HG02885 (cell line): ENCODE measurements around the gene CACNA1A.

Experiments
- ATAC-seq: cut with Tn5 transposase; IDR thresholded peaks from one replicate; pipeline ENCODE4 v1.9.1; 2021; ENCODE audit warnings: mild to moderate bottlenecking; ENCODE audit not compliant: unreplicated experiment, poor library complexity

Gene CACNA1A

DNA sequence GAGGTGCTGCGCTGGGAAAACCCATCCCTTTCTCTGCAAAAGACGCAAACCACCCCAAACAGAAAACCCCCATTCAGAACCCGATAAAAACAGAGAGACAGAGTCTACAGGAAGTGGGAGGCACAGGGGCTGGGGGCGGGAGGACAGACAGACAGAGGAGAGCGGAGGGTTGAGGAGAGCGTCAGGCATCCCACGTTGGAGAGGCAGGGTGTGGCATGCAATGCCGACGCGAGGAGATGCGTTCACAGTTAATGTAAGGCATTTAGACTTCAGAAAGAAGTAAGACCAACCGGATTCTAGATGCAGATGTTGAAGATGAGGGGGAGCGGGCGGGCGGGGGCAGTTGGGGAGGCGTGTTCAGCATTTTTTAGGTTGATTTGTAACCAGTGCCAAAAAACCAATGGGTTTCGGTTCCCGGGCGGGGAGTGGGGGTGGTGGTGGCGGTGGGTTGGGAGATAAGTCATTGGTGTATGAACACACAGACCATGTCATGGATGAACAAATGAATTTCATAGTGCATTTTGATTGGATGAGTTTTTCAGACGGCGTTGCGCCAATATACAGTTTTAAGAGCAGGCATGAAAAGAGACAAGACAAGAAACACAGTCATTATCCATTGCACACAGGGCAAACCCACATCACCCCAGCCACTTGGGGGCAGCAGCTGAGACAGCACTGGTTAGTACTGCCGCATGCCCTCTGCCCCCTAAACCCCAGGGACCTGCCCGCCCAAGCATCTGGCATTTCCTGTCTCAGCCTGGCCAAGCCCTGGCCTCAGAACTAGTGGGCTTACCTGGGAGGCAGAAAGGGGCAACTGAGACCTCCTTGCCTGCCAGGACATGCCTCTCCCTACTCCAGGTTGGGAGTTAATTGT, 264.8 kb downstream of the CACNA1A start:
- ATAC-seq, result no peak

- ATAC-seq, result no peak
Observed at GRCh38 chr19:13240312-13241022, 265.8 kb downstream of the CACNA1A start.

- no peak for ATAC-seq
Observed at GRCh38 chr19:13238891-13239534, 267.3 kb downstream of the CACNA1A start.

DNA sequence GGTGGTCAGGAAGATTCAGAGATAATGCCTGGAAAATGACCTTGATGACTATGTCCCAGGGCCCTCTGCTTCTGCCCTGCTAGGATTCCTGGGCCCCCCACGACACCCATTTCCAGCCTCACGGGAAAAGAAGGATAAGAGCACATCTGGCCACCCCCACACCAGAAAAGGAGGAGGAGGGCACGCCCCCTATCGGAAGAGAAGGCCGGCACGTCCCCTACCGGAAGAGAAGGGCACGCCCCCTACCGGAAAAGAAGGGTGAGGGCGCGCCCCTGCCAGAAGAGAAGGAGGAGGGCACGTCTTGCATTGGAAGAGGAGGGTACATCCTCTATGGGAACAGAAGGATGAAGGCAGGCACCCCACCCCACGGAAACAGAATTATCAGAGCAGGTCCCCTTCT, 271.8 kb downstream of the CACNA1A start:
- no peak for ATAC-seq

- ATAC-seq, result no peak
Observed at GRCh38 chr19:13231663-13232062, 274.6 kb downstream of the CACNA1A start.

- ATAC-seq, result no peak
Observed at GRCh38 chr19:13229246-13229645, 277.0 kb downstream of the CACNA1A start.

DNA sequence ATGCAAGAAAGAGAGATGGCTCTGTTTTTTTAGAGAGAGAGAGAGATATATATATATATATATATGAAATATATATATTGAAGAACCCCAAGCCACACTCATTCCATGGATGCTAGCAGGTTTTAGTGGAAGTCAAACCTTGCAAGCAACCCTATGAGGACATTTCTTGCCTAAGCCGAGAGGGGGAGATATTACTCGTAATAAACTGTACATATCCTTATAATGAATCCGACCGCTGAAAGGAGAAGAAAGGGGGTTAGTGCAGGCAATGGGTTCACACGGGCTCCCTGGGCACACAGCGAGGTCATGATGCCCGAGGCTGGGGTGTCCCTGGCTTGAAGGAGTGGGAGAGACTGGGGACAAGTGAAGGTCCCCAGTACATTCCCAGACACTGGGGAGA, 277.7 kb downstream of the CACNA1A start:
- no peak for ATAC-seq

GRCh38 chr19:13226983-13227382, 279.3 kb downstream of the CACNA1A start:
- ATAC-seq, result no peak

GRCh38 chr19:13225973-13226865, 280.1 kb downstream of the CACNA1A start:
- no peak for ATAC-seq

DNA sequence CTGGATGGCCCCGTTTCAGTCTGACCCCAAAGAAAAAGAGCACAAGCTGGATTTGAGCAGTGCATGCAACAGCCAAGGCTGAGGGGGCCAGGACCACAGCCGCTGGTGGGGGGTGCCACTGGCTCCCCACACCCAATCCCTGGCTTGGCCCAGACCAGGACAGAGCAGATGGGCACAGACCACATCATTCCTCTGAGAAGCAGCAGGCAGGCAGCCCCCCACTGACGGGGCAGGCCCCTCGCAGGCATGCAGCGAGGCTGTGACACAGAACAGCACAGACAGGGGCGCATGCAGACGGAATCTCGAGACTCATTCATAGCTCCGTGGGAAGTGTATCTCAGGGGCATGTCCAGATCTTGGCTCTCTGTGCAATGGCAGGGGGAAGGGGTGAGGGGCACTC, 281.2 kb downstream of the CACNA1A start:
- ATAC-seq, result no peak

- no peak for ATAC-seq
Observed at GRCh38 chr19:13220847-13221246, 285.4 kb downstream of the CACNA1A start.

GRCh38 chr19:13215572-13216380, 290.5 kb downstream of the CACNA1A start:
- no peak for ATAC-seq

DNA sequence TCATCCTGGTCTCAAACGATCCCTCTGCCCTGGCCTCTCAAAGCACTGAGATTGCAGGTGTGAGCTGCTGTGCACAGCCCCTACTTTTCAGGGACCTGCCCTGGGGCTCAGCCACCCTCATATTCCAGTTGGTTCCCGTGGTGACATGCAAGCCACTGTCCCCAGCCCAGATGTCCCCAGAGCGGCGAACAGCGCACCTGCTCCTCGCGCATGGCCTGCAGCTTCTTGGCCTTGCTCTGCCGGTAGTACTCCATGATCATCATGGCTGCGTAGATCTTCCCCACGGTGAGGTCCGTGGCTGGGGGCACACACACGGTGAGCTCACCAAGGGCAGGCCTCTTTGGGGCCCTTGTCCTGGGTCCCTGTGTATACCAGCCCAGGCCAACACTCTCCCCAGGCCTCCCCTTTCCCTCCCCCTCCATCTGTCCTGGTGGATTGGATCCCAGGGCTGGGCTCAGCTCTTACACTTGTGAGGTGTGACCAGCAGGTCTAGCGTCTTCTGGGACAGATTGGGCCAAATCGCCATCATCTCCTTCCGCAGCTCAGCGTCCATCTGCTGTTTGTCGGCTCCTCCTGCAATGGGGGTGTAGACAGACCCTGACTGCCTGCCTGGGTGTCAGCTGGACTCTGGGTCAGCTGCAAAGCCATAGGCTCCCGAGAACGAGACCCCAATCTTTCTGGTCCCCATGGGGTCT, 292.1 kb downstream of the CACNA1A start:
- ATAC-seq, result no peak

GRCh38 chr19:13212759-13213330, 293.4 kb downstream of the CACNA1A start:
- no peak for ATAC-seq

DNA sequence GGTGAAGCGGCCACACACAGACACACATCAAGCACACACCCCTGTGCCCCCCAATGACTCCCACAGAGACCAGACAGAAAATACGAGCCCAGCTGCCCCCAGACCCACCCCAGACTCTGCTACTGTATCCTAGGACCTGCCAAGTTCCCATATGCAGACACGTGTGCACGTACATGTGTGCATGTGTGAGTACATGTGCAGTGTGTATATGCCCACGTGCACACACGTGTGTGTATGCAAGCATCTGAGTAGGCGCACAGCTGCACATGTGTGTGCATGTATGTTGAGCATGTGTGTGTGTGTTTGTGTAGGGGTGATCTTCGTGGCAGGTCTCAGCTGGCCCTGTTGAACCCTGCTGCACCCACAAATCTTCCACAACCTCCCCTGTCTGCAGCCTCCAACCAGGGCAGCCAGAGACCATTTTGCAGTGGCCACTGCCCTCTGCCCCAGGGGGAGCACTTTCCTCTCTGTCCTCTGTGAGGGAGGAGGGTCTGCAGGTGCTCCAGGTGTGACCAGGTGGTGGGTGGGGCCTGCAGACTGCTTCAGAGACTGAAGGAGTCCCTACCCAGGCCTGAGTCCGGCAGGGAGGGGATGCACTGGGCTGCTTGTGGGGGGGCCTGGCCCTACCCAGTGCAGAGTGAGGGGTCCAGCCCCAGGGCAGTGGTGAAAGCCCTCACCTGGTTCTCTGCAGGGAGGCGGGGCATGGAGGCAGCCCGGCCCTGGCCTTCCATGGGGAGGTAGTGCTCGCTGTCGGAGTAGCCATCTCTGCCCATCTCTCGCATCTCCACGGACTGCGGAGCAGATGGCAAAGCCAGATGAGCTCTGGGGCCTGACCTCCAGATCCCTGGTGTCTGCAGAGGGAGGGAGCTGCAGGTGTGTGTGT, 294.6 kb downstream of the CACNA1A start:
- no peak for ATAC-seq

DNA sequence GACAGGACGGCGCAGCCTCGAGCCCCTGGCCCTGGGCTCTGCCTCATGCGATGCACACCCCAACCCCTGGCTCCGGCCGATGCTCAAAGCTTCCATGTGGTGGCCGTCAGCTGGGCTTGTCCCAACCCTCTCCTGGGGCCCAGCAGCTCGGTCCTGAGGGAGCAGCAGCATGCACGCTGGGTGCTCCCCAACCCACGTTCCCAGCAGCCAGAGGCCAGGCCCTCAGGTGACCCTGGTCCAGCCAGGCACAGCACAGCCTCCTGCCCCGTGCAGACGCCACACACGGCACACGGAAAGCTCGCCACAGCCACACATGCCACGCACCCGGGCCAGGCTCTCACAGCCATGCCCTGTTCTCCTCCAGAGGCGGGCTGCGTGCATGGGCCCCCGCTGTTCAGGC, 295.3 kb downstream of the CACNA1A start:
- no peak for ATAC-seq

- no peak for ATAC-seq
Observed at GRCh38 chr19:13210339-13210775, 295.9 kb downstream of the CACNA1A start.
